ENCODE measurements around the gene MAP3K10.

DNA sequence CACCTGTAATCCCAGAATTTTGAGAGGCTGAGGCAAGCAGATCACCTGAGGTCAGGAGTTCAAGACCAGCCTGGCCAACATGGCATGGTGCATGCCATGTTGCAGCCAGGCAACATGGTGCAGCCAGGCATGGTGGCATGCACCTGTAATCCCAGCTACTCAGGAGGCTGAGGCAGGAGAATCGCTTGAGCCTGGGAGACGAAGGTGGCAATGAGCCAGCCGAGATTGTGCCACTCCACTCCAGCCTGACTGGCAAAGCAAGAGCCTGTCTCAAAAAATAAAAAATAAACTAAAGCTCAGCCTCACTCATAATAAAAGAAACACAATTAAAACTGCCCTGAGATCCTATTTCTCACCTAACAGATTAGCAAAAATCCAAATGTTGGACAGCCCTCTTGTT is 49.7 kb upstream of the MAP3K10 start:
- TF ChIP-seq, protein P1, sequence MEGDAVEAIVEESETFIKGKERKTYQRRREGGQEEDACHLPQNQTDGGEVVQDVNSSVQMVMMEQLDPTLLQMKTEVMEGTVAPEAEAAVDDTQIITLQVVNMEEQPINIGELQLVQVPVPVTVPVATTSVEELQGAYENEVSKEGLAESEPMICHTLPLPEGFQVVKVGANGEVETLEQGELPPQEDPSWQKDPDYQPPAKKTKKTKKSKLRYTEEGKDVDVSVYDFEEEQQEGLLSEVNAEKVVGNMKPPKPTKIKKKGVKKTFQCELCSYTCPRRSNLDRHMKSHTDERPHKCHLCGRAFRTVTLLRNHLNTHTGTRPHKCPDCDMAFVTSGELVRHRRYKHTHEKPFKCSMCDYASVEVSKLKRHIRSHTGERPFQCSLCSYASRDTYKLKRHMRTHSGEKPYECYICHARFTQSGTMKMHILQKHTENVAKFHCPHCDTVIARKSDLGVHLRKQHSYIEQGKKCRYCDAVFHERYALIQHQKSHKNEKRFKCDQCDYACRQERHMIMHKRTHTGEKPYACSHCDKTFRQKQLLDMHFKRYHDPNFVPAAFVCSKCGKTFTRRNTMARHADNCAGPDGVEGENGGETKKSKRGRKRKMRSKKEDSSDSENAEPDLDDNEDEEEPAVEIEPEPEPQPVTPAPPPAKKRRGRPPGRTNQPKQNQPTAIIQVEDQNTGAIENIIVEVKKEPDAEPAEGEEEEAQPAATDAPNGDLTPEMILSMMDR (IDR thresholded peaks at IDR 0.05), result no peak
- no peak for TF ChIP-seq POLR2A (IDR thresholded peaks at IDR 0.05)
- no peak for TF ChIP-seq POLR2AphosphoS5 (IDR thresholded peaks at IDR 0.05)

Data from breast epithelium (tissue), 3 donors.